OCI-LY7 (cell line): ENCODE results near the gene LHPP. TPM values are rescaled to one million over a fixed set of nuclear protein-coding genes. Genes with fewer than 3 reads are reported as not detected.

Experiments
- BruUV-seq: library from RNA; stranded (reverse); fragments of 400-500 nt; replicated peaks from 2 replicates; lab custom pipeline; 2021; lab: Mats Ljungman, UMichigan
- CTCF ChIA-PET: fragments of 300-600 bp; sonication (Branson Sonifier 250); formaldehyde crosslinking; loops from one replicate; lab custom pipeline; 2022; ENCODE audit warnings: antibody characterized with exemption; ENCODE audit not compliant: unreplicated experiment; lab: Charles Lee
- POLR2A ChIA-PET: fragments of 300-600 bp; sonication (Branson Sonifier 250); formaldehyde crosslinking; loops from one replicate; lab custom pipeline; 2022; ENCODE audit warnings: antibody characterized with exemption; lab: Charles Lee
- DNase-seq: peaks from one replicate; pipeline ENCODE4 v3.0.0-alpha.2; 2015; ENCODE audit warnings: low spot score
- H2AFZ ChIP-seq: fragments of 200-600 bp; sonication (generic), shearing (Covaris generic); 2 replicates; pipeline ENCODE4 v1.6.1; 2014; ENCODE audit warnings: mild to moderate bottlenecking, antibody characterized with exemption, low read length, moderate library complexity
- H3K27ac ChIP-seq: fragments of 200-600 bp; sonication (generic); 2 replicates; pipeline ENCODE4 v1.5.1; 2014; ENCODE audit warnings: mixed run types, low read depth, mild to moderate bottlenecking, moderate library complexity, low read length, inconsistent platforms; ENCODE audit not compliant: poor library complexity, severe bottlenecking
- H3K36me3 ChIP-seq: fragments of 200-600 bp; sonication (generic); 2 replicates; pipeline ENCODE4 v1.6.1; 2014; ENCODE audit warnings: mild to moderate bottlenecking, antibody characterized with exemption, low read length, moderate library complexity, mixed read lengths; ENCODE audit not compliant: insufficient read depth
- H3K4me1 ChIP-seq: fragments of 200-600 bp; sonication (generic); 2 replicates; pipeline ENCODE4 v1.5.1; 2014; ENCODE audit warnings: mild to moderate bottlenecking, low read length; ENCODE audit not compliant: insufficient read depth, poor library complexity, severe bottlenecking
- H3K4me2 ChIP-seq: fragments of 200-600 bp; sonication (generic); 2 replicates; pipeline ENCODE4 v1.6.1; 2014; ENCODE audit warnings: mild to moderate bottlenecking, low read length
- H3K4me3 ChIP-seq: fragments of 200-600 bp; sonication (generic); 2 replicates; pipeline ENCODE4 v1.5.1; 2014; ENCODE audit warnings: mild to moderate bottlenecking, low read depth, low read length; ENCODE audit not compliant: poor library complexity, severe bottlenecking
- H3K79me2 ChIP-seq: fragments of 200-600 bp; sonication (generic); 2 replicates; pipeline ENCODE4 v1.6.1; 2016; ENCODE audit warnings: low read depth, mild to moderate bottlenecking, low read length, moderate library complexity, mixed read lengths; ENCODE audit not compliant: insufficient read depth
- H3K9me2 ChIP-seq: fragments of 200-600 bp; sonication (generic); 2 replicates; pipeline ENCODE4 v1.6.1; 2016; ENCODE audit warnings: mild to moderate bottlenecking, low read length, mixed read lengths; ENCODE audit not compliant: insufficient read depth
- H3K9me3 ChIP-seq: fragments of 200-600 bp; sonication (generic); 2 replicates; pipeline ENCODE4 v1.6.1; 2014; ENCODE audit warnings: mild to moderate bottlenecking, mixed run types, low read length, mixed read lengths
- H4K20me1 ChIP-seq: fragments of 200-600 bp; sonication (generic); 2 replicates; pipeline ENCODE4 v1.6.1; 2014; ENCODE audit warnings: mild to moderate bottlenecking, antibody characterized with exemption, low read length, moderate library complexity, mixed read lengths; ENCODE audit not compliant: insufficient read depth
- CTCF ChIP-seq: fragments of 200-600 bp; sonication (generic); conservative IDR thresholded peaks from 2 replicates; pipeline ENCODE4 v1.5.1; 2014; ENCODE audit warnings: mild to moderate bottlenecking, antibody characterized with exemption, low read length, moderate library complexity, mixed read lengths
- EZH2phosphoT487 ChIP-seq: fragments of 200-600 bp; sonication (generic); IDR thresholded peaks from 2 replicates; pipeline ENCODE4 v1.6.1; 2018; ENCODE audit warnings: low read depth, borderline replicate concordance, mild to moderate bottlenecking, mixed run types, antibody characterized with exemption, low read length, moderate library complexity, mixed read lengths
- intact Hi-C: fragments of 100-400 bp; cut with micrococcal nuclease; formaldehyde crosslinking; loops from one replicate; pipeline ENCODE4 v1.10.0; 2022; ENCODE audit not compliant: unreplicated experiment
- total RNA-seq, 2 experiments: library from RNA; depleted of rRNA in 1 of 2; stranded (reverse); fragments of >200 nt in 1 of 2; shearing (Covaris generic) in 1 of 2; gene quantifications; 2 replicates each; pipeline ENCODE4 v1.2.3, GENCODE V29; 2014 to 2022

The LHPP gene
- total RNA-seq, 2 experiments from 2014 or later, result 30.3 to 65.2 TPM

GRCh38 chr10:124516746-124517397, 55.2 kb downstream of the LHPP start:
- no peak overlapping the region for H2AFZ ChIP-seq
- H3K27ac ChIP-seq, result no peak overlapping the region
- intact Hi-C loops, result no loop called here
- DNase-seq, result no peak
- no peak overlapping the region for H3K4me2 ChIP-seq
- CTCF ChIA-PET, result no interaction called here
- POLR2A ChIA-PET, result no interaction called here
- H3K79me2 ChIP-seq, result no peaks in the 10 kb centered on the region
- H3K9me2 ChIP-seq, result no peaks in the 10 kb centered on the region
- no peak overlapping the region for H3K4me3 ChIP-seq
- H3K9me3 ChIP-seq, result no peaks in the 10 kb centered on the region
- H3K4me1 ChIP-seq, result no peaks in the 10 kb centered on the region
- no peaks in the 10 kb centered on the region; the same call in 1 of the 2 replicates for H4K20me1 ChIP-seq
- H3K36me3 ChIP-seq, result no peaks in the 10 kb centered on the region
- no peak for TF ChIP-seq CTCF
- TF ChIP-seq EZH2phosphoT487, result no peak
- no TSS peak for BruUV-seq

- no peaks in the 10 kb centered on the region; the same call in 1 of the 2 replicates for H4K20me1 ChIP-seq
- H3K4me1 ChIP-seq, result no peaks in the 10 kb centered on the region
- no peak for TF ChIP-seq EZH2phosphoT487
- no peak for TF ChIP-seq CTCF
- H3K4me3 ChIP-seq, result no peak overlapping the region
- H2AFZ ChIP-seq, result no peak overlapping the region
- BruUV-seq, result no TSS peak
- no peaks in the 10 kb centered on the region for H3K36me3 ChIP-seq
- no peaks in the 10 kb centered on the region for H3K9me3 ChIP-seq
- POLR2A ChIA-PET, result no interaction called here
- DNase-seq, result no peak
- no peak overlapping the region for H3K4me2 ChIP-seq
- CTCF ChIA-PET, result no interaction called here
- intact Hi-C loops, result no loop called here
- H3K79me2 ChIP-seq, result no peaks in the 10 kb centered on the region
- H3K9me2 ChIP-seq, result no peaks in the 10 kb centered on the region
- no peak overlapping the region for H3K27ac ChIP-seq
Measured at GRCh38 chr10:124517461-124517860, 55.8 kb downstream of the LHPP start.

GRCh38 chr10:124517931-124518330, 56.3 kb downstream of the LHPP start:
- BruUV-seq, result no TSS peak
- Histone ChIP-seq H4K20me1 (no peaks in the 10 kb centered on the region; the same call in 1 of the 2 replicates), H3K79me2 (no peaks in the 10 kb centered on the region), H3K36me3 (no peaks in the 10 kb centered on the region), H3K4me1 (peaks cover 1% of the 10 kb centered on the region), H3K4me3 (no peak overlapping the region), H2AFZ (no peak overlapping the region), H3K9me3 (no peaks in the 10 kb centered on the region), H3K9me2 (no peaks in the 10 kb centered on the region), H3K27ac (no peak overlapping the region), H3K4me2 (no peak overlapping the region)
- CTCF ChIA-PET, result no interaction called here
- intact Hi-C loops, result no loop called here
- POLR2A ChIA-PET, result no interaction called here
- TF ChIP-seq EZH2phosphoT487 (no peak), CTCF (no peak)
- DNase-seq, result no peak
